ENCODE data around the gene KIAA1958. TPM values are rescaled to one million over a fixed set of nuclear protein-coding genes. Genes with fewer than 3 reads are reported as not detected.

KIAA1958 gene
- total RNA-seq, 2 donors from 2014 or later, result 7.0 to 42.8 TPM

- Histone ChIP-seq H3K27ac (no peak overlapping the region), H3K4me3 (no peak overlapping the region), H3K9me3 (no peaks in the 10 kb centered on the region), H3K27me3 (replicated peaks; ENCODE audit: insufficient read depth) (no peaks in the 10 kb centered on the region), H3K4me1 (replicated peaks) (no peaks in the 10 kb centered on the region), H3K36me3 (no peaks in the 10 kb centered on the region)
- intact Hi-C loops (cut with DNase I), result no loop called here
- no peak for DNase-seq (ENCODE audit: low spot score)
- TF ChIP-seq POLR2AphosphoS5 (IDR thresholded peaks at IDR 0.05) (no peak), POLR2A (IDR thresholded peaks at IDR 0.05) (no peak), CTCF (IDR thresholded peaks at IDR 0.05) (no peak)
- 91% methylated on average over 2 of the region's 2 CpGs for WGBS
These were observed 42.7 kb downstream of the KIAA1958 start for GRCh38 chr9:112529316-112529715.

- Histone ChIP-seq H3K36me3 (no peaks in the 10 kb centered on the region), H3K27ac (no peak overlapping the region), H3K4me1 (replicated peaks) (no peaks in the 10 kb centered on the region), H3K9me3 (no peaks in the 10 kb centered on the region), H3K27me3 (replicated peaks; ENCODE audit: insufficient read depth) (no peaks in the 10 kb centered on the region), H3K4me3 (no peak overlapping the region)
- TF ChIP-seq POLR2A (IDR thresholded peaks at IDR 0.05) (no peak), POLR2AphosphoS5 (IDR thresholded peaks at IDR 0.05) (no peak), CTCF (IDR thresholded peaks at IDR 0.05) (no peak)
- WGBS, result 94% methylated on average over 6 of the region's 6 CpGs
- no peak for DNase-seq (ENCODE audit: low spot score)
- intact Hi-C loops (cut with DNase I), result no loop called here
These were observed 44.2 kb downstream of the KIAA1958 start for GRCh38 chr9:112530751-112531205.

GRCh38 chr9:112531666-112532282, 45.1 kb downstream of the KIAA1958 start:
- TF ChIP-seq POLR2AphosphoS5 (IDR thresholded peaks at IDR 0.05), result no peak
- no peak for TF ChIP-seq CTCF (IDR thresholded peaks at IDR 0.05)
- TF ChIP-seq POLR2A (IDR thresholded peaks at IDR 0.05), result no peak
- no peak for DNase-seq (ENCODE audit: low spot score)
- intact Hi-C loops (cut with DNase I), result no loop called here
- H3K4me3 ChIP-seq, result no peak overlapping the region
- H3K36me3 ChIP-seq, result no peaks in the 10 kb centered on the region
- H3K27me3 ChIP-seq (replicated peaks; ENCODE audit: insufficient read depth), result no peaks in the 10 kb centered on the region
- H3K27ac ChIP-seq, result no peak overlapping the region
- H3K4me1 ChIP-seq (replicated peaks), result no peaks in the 10 kb centered on the region
- WGBS, result 93% methylated on average over 6 of the region's 6 CpGs
- H3K9me3 ChIP-seq, result no peaks in the 10 kb centered on the region

- no peaks in the 10 kb centered on the region for H3K27me3 ChIP-seq (replicated peaks; ENCODE audit: insufficient read depth)
- no peak overlapping the region for H3K4me3 ChIP-seq
- 33% methylated on average over 1 of the region's 1 CpG for WGBS
- no peak for DNase-seq (ENCODE audit: low spot score)
- H3K4me1 ChIP-seq (replicated peaks), result no peaks in the 10 kb centered on the region
- TF ChIP-seq POLR2AphosphoS5 (IDR thresholded peaks at IDR 0.05) (no peak), CTCF (IDR thresholded peaks at IDR 0.05) (no peak), POLR2A (IDR thresholded peaks at IDR 0.05) (no peak)
- intact Hi-C loops (cut with DNase I), result no loop called here
- H3K27ac ChIP-seq, result no peak overlapping the region
- H3K9me3 ChIP-seq, result no peaks in the 10 kb centered on the region
- no peaks in the 10 kb centered on the region for H3K36me3 ChIP-seq
These were observed 45.8 kb downstream of the KIAA1958 start for GRCh38 chr9:112532427-112532826.

- 89% methylated on average over 3 of the region's 3 CpGs for WGBS
- DNase-seq (ENCODE audit: low spot score), result no peak
- H3K4me1 ChIP-seq (replicated peaks), result no peaks in the 10 kb centered on the region
- no peaks in the 10 kb centered on the region for H3K36me3 ChIP-seq
- no peaks in the 10 kb centered on the region for H3K27me3 ChIP-seq (replicated peaks; ENCODE audit: insufficient read depth)
- TF ChIP-seq CTCF (IDR thresholded peaks at IDR 0.05) (no peak), POLR2AphosphoS5 (IDR thresholded peaks at IDR 0.05) (no peak), POLR2A (IDR thresholded peaks at IDR 0.05) (no peak)
- no peak overlapping the region for H3K4me3 ChIP-seq
- no peak overlapping the region for H3K27ac ChIP-seq
- intact Hi-C loops (cut with DNase I), result no loop called here
- H3K9me3 ChIP-seq, result no peaks in the 10 kb centered on the region
These were observed 47.0 kb downstream of the KIAA1958 start for GRCh38 chr9:112533660-112534059.
